ENCODE data around the gene KCNAB3. TPM values are rescaled to one million over a fixed set of nuclear protein-coding genes. Genes with fewer than 3 reads are reported as not detected.

Gene KCNAB3
- total and polyA plus RNA-seq, 2 donors (not counting 3 experiments of a cell fraction or from before 2014, with no cell fraction given) = 1.3 to 2.4 TPM

DNA sequence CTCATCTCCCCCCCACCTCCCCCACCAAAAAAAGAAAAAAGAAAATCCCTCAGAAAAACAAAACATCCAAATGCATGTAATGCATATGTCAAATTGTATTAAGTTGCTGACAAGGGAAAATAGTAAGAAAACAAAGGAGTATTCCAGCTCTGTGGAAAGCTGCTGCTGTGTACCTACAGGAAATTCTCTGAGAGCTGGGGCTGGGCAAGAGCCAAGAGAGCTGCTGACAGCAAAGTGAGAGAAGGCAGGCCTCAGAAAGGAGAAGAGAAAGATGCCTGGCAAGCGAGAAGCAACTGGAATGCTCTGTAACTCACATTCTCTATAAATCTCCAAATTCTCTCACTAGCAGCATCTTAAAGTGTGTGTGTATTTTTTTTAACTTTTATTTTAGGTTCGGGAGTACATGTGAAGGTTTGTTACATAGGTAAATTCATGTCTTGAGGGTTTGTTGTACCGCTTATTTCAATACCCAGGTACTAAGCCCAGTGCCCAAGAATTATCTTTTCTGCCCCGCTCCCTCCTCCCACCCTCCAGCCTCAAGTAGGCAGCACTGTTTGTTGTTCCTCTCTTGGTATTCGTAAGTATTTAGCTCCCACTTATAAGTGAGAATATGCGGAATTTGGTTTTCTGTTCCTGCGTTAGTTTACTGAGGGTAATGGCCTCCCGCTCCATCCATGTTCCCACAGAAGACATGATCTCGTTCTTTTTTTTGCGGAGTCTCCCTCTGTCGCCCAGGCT lies 26.7 kb upstream of the KCNAB3 start:
- no peak overlapping the region for H3K4me2 ChIP-seq (ENCODE audit: insufficient read depth, low read length)
- intact Hi-C loops (cut with micrococcal nuclease) = no loop called here
- H2AFZ ChIP-seq (ENCODE audit: low read depth, low read length) = no peak overlapping the region
- no peaks in the 10 kb centered on the region for H3K9me3 ChIP-seq (replicated peaks; ENCODE audit: control insufficient read depth, insufficient read depth, low read length)
- no peak overlapping the region for H3K27ac ChIP-seq (ENCODE audit: insufficient read depth, low read depth, low read length)
- H3K9me1 ChIP-seq (replicated peaks; ENCODE audit: control insufficient read depth, extremely low read depth, insufficient read depth, low read length) = no peaks in the 10 kb centered on the region
- ChIA-PET CTCF (interaction anchor here (0.7 to 1.7 kb wide), 6 partner anchors 10 to 85 kb away, joined by 3 to 4 read pairs (median 4); no protein-coding TSS in a partner anchor), POLR2A (interaction anchor here (0.7 kb wide), 1 partner anchor 23 kb away, joined by 5 read pairs; no protein-coding TSS in a partner anchor)
- peaks cover under 1 to 2% of the 10 kb centered on the region in 2 experiments for H3K27me3 ChIP-seq (ENCODE audit: control insufficient read depth in 2 of 2, insufficient read depth in 2 of 2, low read length in 2 of 2)
- DNase-seq (ENCODE audit: low read depth, low spot score) (peak; percentile 25), FAIRE-seq (peak; percentile 46)
- no peaks in the 10 kb centered on the region for H3K79me2 ChIP-seq (ENCODE audit: control insufficient read depth, insufficient read depth, low read length)
- dilution Hi-C loops (cut with MboI; ENCODE audit: extremely low pct_ligation_motif_present, low sequenced_read_pairs) = no loop called here
- H4K20me1 ChIP-seq (replicated peaks; ENCODE audit: control insufficient read depth, extremely low read depth, insufficient read depth, low read length) = no peaks in the 10 kb centered on the region
- H3K36me3 ChIP-seq (ENCODE audit: control insufficient read depth in 2 of 2, extremely low read depth in 1 of 2, insufficient read depth in 2 of 2, low read length in 2 of 2) = no peaks in the 10 kb centered on the region
- no peak overlapping the region for H3K4me3 ChIP-seq (replicated peaks in 1 of 3; ENCODE audit: insufficient read depth in 1 of 3, low read depth in 1 of 3, low read length in 3 of 3)
- H3K9ac ChIP-seq (replicated peaks; ENCODE audit: extremely low read depth, insufficient read depth, low read length) = no peak overlapping the region
- BruUV-seq (replicated peaks) = no TSS peak
- H3K4me1 ChIP-seq (ENCODE audit: control insufficient read depth, extremely low read depth, insufficient read depth, low read length) = no peaks in the 10 kb centered on the region
- TF ChIP-seq FOS (IDR thresholded peaks at IDR 0.05; ENCODE audit: borderline replicate concordance, insufficient read depth, low read length) = no peak
- TF ChIP-seq EZH2 (IDR thresholded peaks at IDR 0.05; ENCODE audit: borderline replicate concordance, low read depth, low read length, severe bottlenecking) = no peak
- TF ChIP-seq POLR2A (IDR thresholded peaks at IDR 0.05; ENCODE audit: low read depth, low read length) = no peak
- TF ChIP-seq POLR2AphosphoS5 (IDR thresholded peaks at IDR 0.05; ENCODE audit: insufficient read depth, low read depth, low read length) = no peak
- no peak for TF ChIP-seq MYC (IDR thresholded peaks at IDR 0.05; ENCODE audit: low read depth, low read length)

DNA sequence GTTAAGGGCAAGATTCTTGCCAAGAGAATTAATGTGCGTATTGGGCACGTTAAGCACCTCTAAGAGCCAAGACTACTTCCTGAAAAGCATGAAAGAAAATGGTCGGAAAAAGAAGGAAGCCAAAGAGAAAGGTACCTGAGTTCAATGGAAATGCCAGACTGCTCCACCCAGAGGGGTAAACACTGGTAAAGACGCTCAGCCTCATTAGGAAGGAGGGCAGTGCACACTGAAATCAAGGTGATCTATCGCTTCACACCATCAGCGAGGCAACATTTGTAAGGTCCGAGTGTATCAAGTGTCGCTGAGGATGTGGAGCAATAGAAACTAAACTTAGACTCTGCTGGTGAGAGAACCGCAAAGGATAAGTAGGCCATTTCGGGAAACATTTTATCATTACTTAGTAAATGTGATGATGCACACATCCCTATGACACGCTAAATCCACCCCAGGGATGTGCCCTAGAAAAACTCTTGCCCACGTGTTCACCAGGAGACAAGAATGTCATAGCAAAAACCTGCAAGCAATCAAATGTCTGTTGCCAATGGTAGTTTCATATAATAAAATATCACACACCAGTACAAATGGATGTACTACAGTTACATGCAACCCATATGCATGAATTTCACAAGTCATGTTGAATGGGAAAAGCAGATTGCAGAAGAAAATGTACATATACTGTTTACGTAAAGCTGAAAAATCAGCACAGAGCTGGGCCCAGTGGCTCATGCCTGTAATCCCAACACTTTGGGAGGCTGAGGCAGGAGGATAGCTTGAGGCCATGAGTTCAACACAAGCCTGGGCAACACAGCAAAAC lies 26.0 kb upstream of the KCNAB3 start:
- H3K36me3 ChIP-seq (ENCODE audit: control insufficient read depth in 2 of 2, extremely low read depth in 1 of 2, insufficient read depth in 2 of 2, low read length in 2 of 2) = no peaks in the 10 kb centered on the region
- H3K27me3 ChIP-seq (ENCODE audit: control insufficient read depth in 2 of 2, insufficient read depth in 2 of 2, low read length in 2 of 2) = peaks cover 0 to 2% of the 10 kb centered on the region in 2 experiments
- FAIRE-seq = no peak
- dilution Hi-C loops (cut with MboI; ENCODE audit: extremely low pct_ligation_motif_present, low sequenced_read_pairs) = no loop called here
- no peaks in the 10 kb centered on the region for H4K20me1 ChIP-seq (replicated peaks; ENCODE audit: control insufficient read depth, extremely low read depth, insufficient read depth, low read length)
- H3K9me3 ChIP-seq (replicated peaks; ENCODE audit: control insufficient read depth, insufficient read depth, low read length) = no peaks in the 10 kb centered on the region
- H3K4me1 ChIP-seq (ENCODE audit: control insufficient read depth, extremely low read depth, insufficient read depth, low read length) = no peaks in the 10 kb centered on the region
- CTCF ChIA-PET = interaction anchor here (0.7 to 1.7 kb wide), 6 partner anchors 10 to 86 kb away, joined by 3 to 4 read pairs (median 4); no protein-coding TSS in a partner anchor
- intact Hi-C loops (cut with micrococcal nuclease) = no loop called here
- no peaks in the 10 kb centered on the region for H3K9me1 ChIP-seq (replicated peaks; ENCODE audit: control insufficient read depth, extremely low read depth, insufficient read depth, low read length)
- no peak overlapping the region for H3K27ac ChIP-seq (ENCODE audit: insufficient read depth, low read depth, low read length)
- POLR2A ChIA-PET = interaction anchor here (0.6 to 0.7 kb wide), 2 partner anchors 22 to 152 kb away, joined by 3 to 5 read pairs; no protein-coding TSS in a partner anchor
- no peak overlapping the region for H3K9ac ChIP-seq (replicated peaks; ENCODE audit: extremely low read depth, insufficient read depth, low read length)
- H3K4me2 ChIP-seq (ENCODE audit: insufficient read depth, low read length) = no peak overlapping the region
- H3K4me3 ChIP-seq (replicated peaks in 1 of 3; ENCODE audit: insufficient read depth in 1 of 3, low read depth in 1 of 3, low read length in 3 of 3) = no peak overlapping the region
- no peaks in the 10 kb centered on the region for H3K79me2 ChIP-seq (ENCODE audit: control insufficient read depth, insufficient read depth, low read length)
- H2AFZ ChIP-seq (ENCODE audit: low read depth, low read length) = no peak overlapping the region
- TF ChIP-seq POLR2AphosphoS5 (IDR thresholded peaks at IDR 0.05; ENCODE audit: insufficient read depth, low read depth, low read length) (no peak), FOS (IDR thresholded peaks at IDR 0.05; ENCODE audit: borderline replicate concordance, insufficient read depth, low read length) (no peak), EZH2 (IDR thresholded peaks at IDR 0.05; ENCODE audit: borderline replicate concordance, low read depth, low read length, severe bottlenecking) (no peak), MYC (IDR thresholded peaks at IDR 0.05; ENCODE audit: low read depth, low read length) (no peak), MAX (IDR thresholded peaks at IDR 0.05; ENCODE audit: insufficient read depth, insufficient read length) (no peak), JUN (IDR thresholded peaks at IDR 0.05; ENCODE audit: borderline replicate concordance, insufficient read depth, insufficient read length, low read depth) (no peak), CTCF (IDR thresholded peaks at IDR 0.05; ENCODE audit: extremely low read depth in 1 of 2, insufficient read depth in 1 of 2, low read depth in 1 of 2, low read length in 2 of 2) (no peak), POLR2A (IDR thresholded peaks at IDR 0.05; ENCODE audit: low read depth, low read length) (no peak), GATA2 (IDR thresholded peaks at IDR 0.05; ENCODE audit: insufficient read depth, insufficient read length, low read depth, low read length) (no peak)
- DNase-seq (ENCODE audit: low read depth, low spot score) = no peak
- BruUV-seq (replicated peaks) = no TSS peak
